Esophagus muscularis mucosa (tissue), 3 donors: ENCODE measurements around the gene TLE4.

ENCODE experiments used
- CTCF ChIP-seq, 3 experiments: fragments of 200-600 bp in 2 of 3; fragments of 450-650 bp in 1 of 3; sonication (generic) in 2 of 3; IDR thresholded peaks; one replicate each; pipeline ENCODE4 v1.5.1; 2017 to 2019; ENCODE audit warnings: antibody characterized with exemption in 3 of 3, mild to moderate bottlenecking in 2 of 3, moderate library complexity in 1 of 3
- POLR2A ChIP-seq: fragments of 450-650 bp; IDR thresholded peaks from one replicate; pipeline ENCODE4 v1.6.1; 2017; ENCODE audit warnings: antibody characterized with exemption, moderate library complexity, mild to moderate bottlenecking, low read depth

- TF ChIP-seq POLR2A (no peak), CTCF (IDR thresholded peaks at IDR 0.05) (no peak)
These were observed 1.8 kb upstream of the TLE4 start for GRCh38 chr9:79569814-79570447.
